Activated CD8-positive, alpha-beta memory T cell treated with anti-CD3 and anti-CD28 coated beads for 1 hour (primary cell): Measurements from ENCODE around the gene CELSR2.

Source experiments
- DNase-seq, 2 donors: peaks; one replicate each; pipeline ENCODE4 v3.0.0-alpha.2; 2020; ENCODE audit warnings: low read depth in 1 of 2; ENCODE audit errors: extremely low read depth in 1 of 2

CELSR2 gene

DNA sequence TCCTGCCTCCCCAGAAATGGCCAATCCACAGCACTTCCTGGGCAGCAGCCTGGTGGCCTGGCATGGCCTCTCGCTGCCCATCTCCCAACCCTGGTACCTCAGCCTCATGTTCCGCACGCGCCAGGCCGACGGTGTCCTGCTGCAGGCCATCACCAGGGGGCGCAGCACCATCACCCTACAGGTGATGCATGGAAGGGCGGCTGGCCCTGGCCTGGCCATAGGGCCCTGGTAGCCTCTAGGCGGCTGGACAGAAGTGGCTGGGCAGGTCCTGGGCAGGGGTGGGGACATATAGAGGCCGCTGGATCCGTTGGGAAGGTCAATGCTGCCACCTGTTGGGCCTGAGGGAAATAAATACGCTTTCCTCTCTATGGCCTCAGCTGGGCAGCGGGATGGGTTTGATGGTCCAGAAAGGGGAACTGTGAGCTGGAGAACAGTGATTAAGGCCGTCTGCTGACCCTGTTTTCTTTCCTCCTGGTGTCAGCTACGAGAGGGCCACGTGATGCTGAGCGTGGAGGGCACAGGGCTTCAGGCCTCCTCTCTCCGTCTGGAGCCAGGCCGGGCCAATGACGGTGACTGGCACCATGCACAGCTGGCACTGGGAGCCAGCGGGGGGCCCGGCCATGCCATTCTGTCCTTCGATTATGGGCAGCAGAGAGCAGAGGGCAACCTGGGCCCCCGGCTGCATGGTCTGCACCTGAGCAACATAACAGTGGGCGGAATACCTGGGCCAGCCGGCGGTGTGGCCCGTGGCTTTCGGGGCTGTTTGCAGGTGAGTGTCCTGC, 14.4 kb downstream of the CELSR2 start:
- DNase-seq = peak; percentile 31 to 65

DNA sequence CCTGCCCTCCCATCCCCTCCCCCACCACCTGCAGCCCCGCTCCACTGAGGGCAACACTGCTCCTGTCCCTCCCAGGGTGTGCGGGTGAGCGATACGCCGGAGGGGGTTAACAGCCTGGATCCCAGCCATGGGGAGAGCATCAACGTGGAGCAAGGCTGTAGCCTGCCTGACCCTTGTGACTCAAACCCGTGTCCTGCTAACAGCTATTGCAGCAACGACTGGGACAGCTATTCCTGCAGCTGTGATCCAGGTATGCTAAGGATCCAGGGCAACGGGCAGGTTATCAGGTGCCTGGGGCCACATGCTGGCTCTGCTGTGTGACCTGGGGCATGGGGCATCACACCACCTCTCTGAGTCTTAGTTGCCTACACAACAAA, 15.0 kb downstream of the CELSR2 start:
- DNase-seq = no peak

DNA sequence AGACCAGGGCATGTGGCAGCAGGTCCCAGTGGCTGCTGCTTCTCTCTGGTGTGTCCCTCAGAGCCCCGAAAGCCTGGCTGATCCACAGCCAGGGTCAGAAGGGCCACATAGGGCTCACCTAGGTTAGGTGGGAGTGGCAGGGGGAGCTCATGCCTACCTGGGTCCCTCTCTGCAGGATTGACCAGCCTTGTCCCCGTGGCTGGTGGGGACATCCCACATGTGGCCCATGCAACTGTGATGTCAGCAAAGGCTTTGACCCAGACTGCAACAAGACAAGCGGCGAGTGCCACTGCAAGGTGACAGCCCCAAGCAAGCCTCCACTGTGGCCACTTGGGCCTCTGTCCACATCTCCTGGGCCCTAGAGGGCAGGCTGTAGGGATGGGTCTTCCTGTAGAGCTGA, 15.7 kb downstream of the CELSR2 start:
- no peak for DNase-seq

DNA sequence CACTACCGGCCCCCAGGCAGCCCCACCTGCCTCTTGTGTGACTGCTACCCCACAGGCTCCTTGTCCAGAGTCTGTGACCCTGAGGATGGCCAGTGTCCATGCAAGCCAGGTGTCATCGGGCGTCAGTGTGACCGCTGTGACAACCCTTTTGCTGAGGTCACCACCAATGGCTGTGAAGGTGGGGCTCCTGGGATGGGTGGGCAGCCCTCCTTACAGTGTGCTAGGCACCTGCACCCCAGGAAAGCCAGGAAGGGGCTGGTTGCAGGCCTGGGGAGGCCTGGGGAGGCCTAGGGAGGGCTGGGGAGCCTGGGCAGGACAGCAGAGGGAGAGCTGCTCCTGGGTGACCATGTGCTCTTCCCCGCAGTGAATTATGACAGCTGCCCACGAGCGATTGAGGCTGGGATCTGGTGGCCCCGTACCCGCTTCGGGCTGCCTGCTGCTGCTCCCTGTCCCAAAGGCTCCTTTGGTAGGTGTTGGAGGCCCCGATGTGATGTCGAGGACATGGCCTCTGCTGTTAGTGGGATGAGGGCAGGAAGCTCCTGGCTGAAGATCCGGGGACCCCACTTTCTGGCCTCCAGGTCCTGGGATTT, 16.5 kb downstream of the CELSR2 start:
- no peak for DNase-seq

DNA sequence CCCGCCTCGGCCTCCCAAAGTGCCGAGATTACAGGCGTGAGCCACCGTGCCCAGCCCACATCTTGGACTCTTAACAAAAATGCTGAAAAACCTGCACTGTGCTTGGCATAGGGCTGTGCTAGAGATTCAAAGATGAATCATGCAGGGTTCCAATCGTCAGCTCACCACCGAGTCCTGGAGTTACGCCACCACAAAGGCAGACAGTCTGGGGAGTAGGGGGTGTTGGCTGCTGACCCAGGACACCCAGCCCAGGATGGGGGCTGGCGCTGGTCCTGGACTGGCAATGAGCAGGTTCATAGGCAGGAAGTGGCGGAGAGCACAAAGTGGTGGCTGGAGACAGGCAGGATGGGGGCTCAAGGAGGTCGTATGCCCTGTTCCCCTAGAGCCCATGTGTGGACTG, 17.6 kb downstream of the CELSR2 start:
- no peak for DNase-seq

GRCh38 chr1:109267743-109268300, 18.5 kb downstream of the CELSR2 start:
- DNase-seq = no peak

DNA sequence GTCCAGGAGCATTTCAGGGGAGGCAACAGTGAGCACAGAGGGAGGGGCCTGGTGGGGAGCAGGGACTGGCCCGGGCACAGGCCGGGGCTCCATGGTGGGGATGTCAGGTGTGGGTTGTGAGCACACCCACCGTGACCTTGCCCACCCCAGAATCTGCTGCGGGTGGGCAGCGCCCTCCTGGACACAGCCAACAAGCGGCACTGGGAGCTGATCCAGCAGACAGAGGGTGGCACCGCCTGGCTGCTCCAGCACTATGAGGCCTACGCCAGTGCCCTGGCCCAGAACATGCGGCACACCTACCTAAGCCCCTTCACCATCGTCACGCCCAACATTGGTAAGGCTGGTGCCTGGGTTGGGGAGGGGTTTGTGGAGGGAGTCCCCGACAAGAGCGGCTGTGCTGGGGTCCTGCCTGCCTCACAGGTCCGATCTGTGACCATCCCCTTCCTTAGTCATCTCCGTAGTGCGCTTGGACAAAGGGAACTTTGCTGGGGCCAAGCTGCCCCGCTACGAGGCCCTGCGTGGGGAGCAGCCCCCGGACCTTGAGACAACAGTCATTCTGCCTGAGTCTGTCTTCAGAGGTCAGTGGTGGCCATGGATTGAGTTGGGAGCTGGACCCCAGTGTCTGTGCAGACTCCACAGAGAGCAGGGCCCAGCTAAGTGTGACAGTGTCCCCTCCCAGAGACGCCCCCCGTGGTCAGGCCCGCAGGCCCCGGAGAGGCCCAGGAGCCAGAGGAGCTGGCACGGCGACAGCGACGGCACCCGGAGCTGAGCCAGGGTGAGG, 19.3 kb downstream of the CELSR2 start:
- no peak for DNase-seq

DNA sequence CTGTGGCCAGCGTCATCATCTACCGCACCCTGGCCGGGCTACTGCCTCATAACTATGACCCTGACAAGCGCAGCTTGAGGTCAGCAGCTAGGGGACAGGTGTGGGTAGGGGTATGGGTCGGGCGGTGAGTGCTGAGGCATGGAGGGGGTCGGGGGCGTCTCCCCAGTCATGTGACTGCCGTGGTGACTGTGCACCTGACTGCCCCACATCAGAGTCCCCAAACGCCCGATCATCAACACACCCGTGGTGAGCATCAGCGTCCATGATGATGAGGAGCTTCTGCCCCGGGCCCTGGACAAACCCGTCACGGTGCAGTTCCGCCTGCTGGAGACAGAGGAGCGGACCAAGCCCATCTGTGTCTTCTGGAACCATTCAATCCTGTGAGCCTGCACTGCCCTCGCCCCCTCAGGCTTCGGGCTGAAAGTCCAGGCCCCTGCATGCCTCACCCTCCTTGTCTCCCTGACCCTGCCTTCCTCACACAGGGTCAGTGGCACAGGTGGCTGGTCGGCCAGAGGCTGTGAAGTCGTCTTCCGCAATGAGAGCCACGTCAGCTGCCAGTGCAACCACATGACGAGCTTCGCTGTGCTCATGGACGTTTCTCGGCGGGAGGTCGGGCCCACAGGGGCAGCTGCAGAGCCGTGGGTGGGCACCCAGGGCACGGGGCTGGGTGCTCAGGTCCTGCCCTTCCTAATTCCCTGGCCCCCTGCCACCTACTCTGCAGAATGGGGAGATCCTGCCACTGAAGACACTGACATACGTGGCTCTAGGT, 20.1 kb downstream of the CELSR2 start:
- DNase-seq = no peak

- DNase-seq = no peak
These were observed 20.8 kb downstream of the CELSR2 start for GRCh38 chr1:109269981-109270622.

- no peak for DNase-seq
These were observed 21.4 kb downstream of the CELSR2 start for GRCh38 chr1:109270623-109271317.

DNA sequence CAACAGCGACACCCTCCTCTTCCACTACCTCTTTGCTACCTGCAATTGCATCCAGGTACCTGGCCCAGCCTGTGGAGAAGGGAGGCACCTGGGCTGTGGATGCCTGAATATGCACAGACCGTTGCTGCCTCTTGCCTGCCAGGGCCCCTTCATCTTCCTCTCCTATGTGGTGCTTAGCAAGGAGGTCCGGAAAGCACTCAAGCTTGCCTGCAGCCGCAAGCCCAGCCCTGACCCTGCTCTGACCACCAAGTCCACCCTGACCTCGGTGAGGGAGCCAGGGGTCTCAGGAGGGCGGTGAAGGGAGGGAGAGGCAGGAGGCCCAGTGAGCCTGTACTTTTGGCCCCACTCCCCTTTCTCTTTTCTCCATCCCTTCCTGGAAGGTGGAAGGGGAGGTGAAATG, 22.1 kb downstream of the CELSR2 start:
- DNase-seq = no peak

DNA sequence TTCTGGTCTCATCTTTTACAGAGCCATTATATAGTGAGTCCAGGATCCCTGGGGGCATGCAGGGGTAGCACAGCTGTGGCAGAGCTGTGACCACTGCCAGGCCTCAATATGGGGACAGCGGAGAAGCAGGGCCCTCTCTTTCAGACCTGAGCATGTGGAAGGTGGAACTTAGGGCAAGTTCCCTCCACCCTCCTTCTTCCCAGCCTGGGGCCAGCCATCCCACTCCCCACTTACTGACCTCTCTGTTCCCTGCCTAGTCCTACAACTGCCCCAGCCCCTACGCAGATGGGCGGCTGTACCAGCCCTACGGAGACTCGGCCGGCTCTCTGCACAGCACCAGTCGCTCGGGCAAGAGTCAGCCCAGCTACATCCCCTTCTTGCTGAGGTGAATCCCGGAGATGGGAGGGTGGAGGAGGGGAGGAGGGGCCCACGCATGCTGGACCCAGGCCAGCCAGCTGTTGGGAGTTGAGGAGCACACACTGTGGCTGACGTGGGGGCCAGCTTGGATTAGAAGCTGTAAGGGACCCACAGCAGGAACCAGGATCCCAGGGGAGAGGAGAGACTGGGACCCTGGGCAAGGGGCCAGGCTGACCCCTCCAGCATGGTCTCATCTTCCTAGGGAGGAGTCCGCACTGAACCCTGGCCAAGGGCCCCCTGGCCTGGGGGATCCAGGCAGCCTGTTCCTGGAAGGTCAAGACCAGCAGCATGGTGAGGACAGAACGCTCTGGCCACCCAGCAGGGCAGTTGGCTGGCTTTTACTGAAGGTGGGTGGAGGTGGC, 22.9 kb downstream of the CELSR2 start:
- no peak for DNase-seq

DNA sequence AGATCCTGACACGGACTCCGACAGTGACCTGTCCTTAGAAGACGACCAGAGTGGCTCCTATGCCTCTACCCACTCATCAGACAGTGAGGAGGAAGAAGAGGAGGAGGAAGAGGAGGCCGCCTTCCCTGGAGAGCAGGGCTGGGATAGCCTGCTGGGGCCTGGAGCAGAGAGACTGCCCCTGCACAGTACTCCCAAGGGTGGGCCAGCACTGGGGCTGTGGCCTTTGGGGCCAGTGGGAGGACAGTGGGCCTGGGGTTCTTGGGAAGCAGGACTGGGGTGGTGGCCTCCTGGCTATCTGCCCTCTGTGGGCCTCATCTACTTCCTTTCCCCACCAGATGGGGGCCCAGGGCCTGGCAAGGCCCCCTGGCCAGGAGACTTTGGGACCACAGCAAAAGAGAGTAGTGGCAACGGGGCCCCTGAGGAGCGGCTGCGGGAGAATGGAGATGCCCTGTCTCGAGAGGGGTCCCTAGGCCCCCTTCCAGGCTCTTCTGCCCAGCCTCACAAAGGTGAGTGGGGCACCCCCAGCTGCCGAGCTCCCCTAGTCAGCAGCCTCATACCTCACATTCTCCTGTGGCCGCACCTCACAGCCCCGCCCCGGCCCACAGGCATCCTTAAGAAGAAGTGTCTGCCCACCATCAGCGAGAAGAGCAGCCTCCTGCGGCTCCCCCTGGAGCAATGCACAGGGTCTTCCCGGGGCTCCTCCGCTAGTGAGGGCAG, 23.6 kb downstream of the CELSR2 start:
- DNase-seq = no peak

DNA sequence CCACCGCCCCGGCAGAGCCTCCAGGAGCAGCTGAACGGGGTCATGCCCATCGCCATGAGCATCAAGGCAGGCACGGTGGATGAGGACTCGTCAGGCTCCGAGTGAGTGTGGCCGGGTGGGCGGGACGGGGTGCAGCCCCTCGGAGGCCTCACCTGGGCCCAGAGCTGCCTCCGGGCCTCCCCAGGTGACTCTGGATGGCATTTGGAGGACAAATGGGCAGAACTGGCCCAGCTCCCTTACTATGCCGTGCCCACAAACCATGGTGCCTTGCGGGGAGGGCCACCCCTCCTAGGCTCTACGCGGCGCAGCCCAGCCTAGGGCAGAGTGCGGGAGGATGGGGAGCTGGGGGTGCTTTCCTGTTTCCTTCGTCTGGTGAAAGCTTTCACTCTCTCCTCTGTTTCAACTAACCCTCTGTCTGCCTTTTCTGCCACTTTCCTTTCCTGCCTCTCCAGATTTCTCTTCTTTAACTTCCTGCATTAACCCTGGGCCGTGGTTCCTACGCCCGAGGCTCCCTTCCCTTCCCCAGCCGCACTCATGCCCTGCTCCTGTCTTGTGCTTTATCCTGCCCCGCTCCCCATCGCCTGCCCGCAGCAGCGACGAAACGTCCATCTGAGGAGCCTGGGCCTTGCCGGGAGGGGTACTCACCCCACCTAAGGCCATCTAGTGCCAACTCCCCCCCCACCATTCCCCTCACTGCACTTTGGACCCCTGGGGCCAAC, 24.4 kb downstream of the CELSR2 start:
- DNase-seq = no peak

DNA sequence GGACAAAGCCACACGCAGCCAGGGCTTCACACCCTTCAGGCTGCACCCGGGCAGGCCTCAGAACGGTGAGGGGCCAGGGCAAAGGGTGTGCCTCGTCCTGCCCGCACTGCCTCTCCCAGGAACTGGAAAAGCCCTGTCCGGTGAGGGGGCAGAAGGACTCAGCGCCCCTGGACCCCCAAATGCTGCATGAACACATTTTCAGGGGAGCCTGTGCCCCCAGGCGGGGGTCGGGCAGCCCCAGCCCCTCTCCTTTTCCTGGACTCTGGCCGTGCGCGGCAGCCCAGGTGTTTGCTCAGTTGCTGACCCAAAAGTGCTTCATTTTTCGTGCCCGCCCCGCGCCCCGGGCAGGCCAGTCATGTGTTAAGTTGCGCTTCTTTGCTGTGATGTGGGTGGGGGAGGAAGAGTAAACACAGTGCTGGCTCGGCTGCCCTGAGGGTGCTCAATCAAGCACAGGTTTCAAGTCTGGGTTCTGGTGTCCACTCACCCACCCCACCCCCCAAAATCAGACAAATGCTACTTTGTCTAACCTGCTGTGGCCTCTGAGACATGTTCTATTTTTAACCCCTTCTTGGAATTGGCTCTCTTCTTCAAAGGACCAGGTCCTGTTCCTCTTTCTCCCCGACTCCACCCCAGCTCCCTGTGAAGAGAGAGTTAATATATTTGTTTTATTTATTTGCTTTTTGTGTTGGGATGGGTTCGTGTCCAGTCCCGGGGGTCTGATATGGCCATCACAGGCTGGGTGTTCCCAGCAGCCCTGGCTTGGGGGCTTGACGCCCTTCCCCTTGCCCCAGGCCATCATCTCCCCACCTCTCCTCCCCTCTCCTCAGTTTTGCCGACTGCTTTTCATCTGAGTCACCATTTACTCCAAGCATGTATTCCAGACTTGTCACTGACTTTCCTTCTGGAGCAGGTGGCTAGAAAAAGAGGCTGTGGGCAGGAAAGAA, 25.5 kb downstream of the CELSR2 start:
- DNase-seq = no peak

DNA sequence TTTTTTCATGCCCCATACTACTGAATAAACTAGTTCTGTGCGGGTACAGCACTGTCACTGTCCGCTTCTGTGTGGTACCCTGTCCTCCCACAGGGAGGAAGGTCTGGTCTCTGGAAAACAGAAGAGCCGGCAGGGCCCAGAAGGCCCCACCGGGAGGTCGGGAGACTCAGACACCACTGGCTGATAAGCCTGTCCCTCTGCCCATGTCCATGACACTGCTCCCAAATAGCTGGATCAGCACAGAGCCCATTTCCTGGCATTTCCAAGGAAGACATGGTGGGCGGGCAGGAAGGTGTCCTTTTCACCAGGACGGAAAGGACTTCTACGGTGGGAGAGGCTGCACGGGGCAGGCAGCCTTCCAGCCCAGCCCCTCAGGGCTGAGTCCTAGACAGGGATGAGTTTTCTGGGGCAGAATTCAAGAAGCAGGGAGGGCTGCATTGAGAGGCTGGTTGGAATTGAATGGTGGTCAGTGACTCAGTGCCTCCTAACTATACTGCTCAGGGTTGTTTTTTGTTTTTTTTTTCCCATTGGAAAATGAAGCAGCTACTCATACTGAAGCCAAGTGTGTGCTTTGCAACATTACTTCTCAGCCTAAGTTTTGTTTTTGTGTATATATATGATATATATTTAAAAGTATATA, 26.5 kb downstream of the CELSR2 start:
- DNase-seq = no peak
